ENCODE measurements around the gene C10orf143. TPM values are rescaled to one million over a fixed set of nuclear protein-coding genes. Genes with fewer than 3 reads are reported as not detected.
"Not testable (repeated sequence)": the region's sequence is repeated elsewhere in the genome, so short reads cannot be mapped to it uniquely, and the experiment has no call there.

C10orf143 gene
- total RNA-seq, 1 donor from 2014 or later = 3.7 TPM

GRCh38 chr10:130111852-130112180 is 1.2 kb upstream of the C10orf143 start:
- DNase-seq (ENCODE audit: low spot score) = no peak

GRCh38 chr10:130111113-130111851 is 652 bp upstream of the C10orf143 start:
- peak; percentile 96 for DNase-seq (ENCODE audit: low spot score)

GRCh38 chr10:130109796-130110245 is 809 bp downstream of the C10orf143 start:
- DNase-seq (ENCODE audit: low spot score) = no peak

GRCh38 chr10:130108934-130109604 is 1.6 kb downstream of the C10orf143 start:
- DNase-seq (ENCODE audit: low spot score) = no peak

- not testable (repeated sequence) for DNase-seq (ENCODE audit: low spot score)
Measured at GRCh38 chr10:130108146-130108545, 2.5 kb downstream of the C10orf143 start.

- no peak for DNase-seq (ENCODE audit: low spot score)
Measured at GRCh38 chr10:130105724-130106123, 4.9 kb downstream of the C10orf143 start.

- DNase-seq (ENCODE audit: low spot score) = no peak
Measured at GRCh38 chr10:130099344-130099743, 11.3 kb downstream of the C10orf143 start.

- DNase-seq (ENCODE audit: low spot score) = not testable (repeated sequence)
Measured at GRCh38 chr10:130090565-130090964, 20.1 kb downstream of the C10orf143 start.

GRCh38 chr10:130080461-130080814 is 30.2 kb downstream of the C10orf143 start:
- DNase-seq (ENCODE audit: low spot score) = peak; percentile 64

- peak; percentile 43 for DNase-seq (ENCODE audit: low spot score)
Measured at GRCh38 chr10:130079614-130080460, 30.8 kb downstream of the C10orf143 start.

- no peak for DNase-seq (ENCODE audit: low spot score)
Measured at GRCh38 chr10:130078120-130078519, 32.5 kb downstream of the C10orf143 start.

GRCh38 chr10:130076681-130077080 is 33.9 kb downstream of the C10orf143 start:
- DNase-seq (ENCODE audit: low spot score) = peak; percentile 57

- no peak for DNase-seq (ENCODE audit: low spot score)
Measured at GRCh38 chr10:130074639-130075038, 36.0 kb downstream of the C10orf143 start.

- peak; percentile 78 for DNase-seq (ENCODE audit: low spot score)
Measured at GRCh38 chr10:130073912-130074311, 36.7 kb downstream of the C10orf143 start.

GRCh38 chr10:130072247-130072646 is 38.4 kb downstream of the C10orf143 start:
- no peak for DNase-seq (ENCODE audit: low spot score)

GRCh38 chr10:130067893-130068292 is 42.7 kb downstream of the C10orf143 start:
- no peak for DNase-seq (ENCODE audit: low spot score)

- DNase-seq (ENCODE audit: low spot score) = no peak
Measured at GRCh38 chr10:130066743-130067142, 43.9 kb downstream of the C10orf143 start.

GRCh38 chr10:130065251-130065650 is 45.4 kb downstream of the C10orf143 start:
- DNase-seq (ENCODE audit: low spot score) = no peak

GRCh38 chr10:130064783-130065182 is 45.8 kb downstream of the C10orf143 start:
- DNase-seq (ENCODE audit: low spot score) = no peak

- no peak for DNase-seq (ENCODE audit: low spot score)
Measured at GRCh38 chr10:130062976-130063375, 47.7 kb downstream of the C10orf143 start.

GRCh38 chr10:130062201-130062600 is 48.4 kb downstream of the C10orf143 start:
- no peak for DNase-seq (ENCODE audit: low spot score)

- no peak for DNase-seq (ENCODE audit: low spot score)
Measured at GRCh38 chr10:130061760-130062159, 48.9 kb downstream of the C10orf143 start.
